H1 (cell line): ENCODE data around the gene KRTAP21-2. TPM values are rescaled to one million over a fixed set of nuclear protein-coding genes. Genes with fewer than 3 reads are reported as not detected.

Source experiments
- CTCF ChIA-PET: fragments of 300-600 bp; sonication (Branson Sonifier 250); formaldehyde crosslinking; loops from one replicate; lab custom pipeline; 2021; ENCODE audit not compliant: partially characterized antibody; lab: Charles Lee
- POLR2A ChIA-PET: fragments of 300-600 bp; sonication (Branson Sonifier 250); formaldehyde crosslinking; loops from one replicate; lab custom pipeline; 2021; ENCODE audit warnings: inconsistent platforms; ENCODE audit not compliant: partially characterized antibody; lab: Charles Lee
- DNase-seq, 2 experiments: peaks; one replicate each; pipeline versions ENCODE4 v3.0.0 to v3.0.0-alpha.2; 2010 to 2022; ENCODE audit warnings: low spot score in 2 of 2, low read depth in 1 of 2, mixed read lengths in 1 of 2
- FAIRE-seq: peaks from 2 replicates; lab custom pipeline; 2011; peaks lifted over from hg19 to GRCh38; lab: Jason Lieb, UNC
- H2AFZ ChIP-seq: 2 replicates; pipeline ENCODE4 v1.8.1; 2012; ENCODE audit warnings: low read length, inconsistent platforms
- H2AK5ac ChIP-seq: 2 replicates; pipeline ENCODE4 v1.6.1; 2013; ENCODE audit warnings: low read depth, low read length
- H2BK120ac ChIP-seq: replicated peaks from 2 replicates; pipeline ENCODE3; 2013; ENCODE audit warnings: low read depth, low read length, inconsistent platforms
- H2BK12ac ChIP-seq: 2 replicates; pipeline ENCODE4 v1.6.1; 2013; ENCODE audit warnings: low read depth, low read length
- H2BK15ac ChIP-seq: 2 replicates; pipeline ENCODE4 v1.6.1; 2013; ENCODE audit warnings: low read length
- H2BK20ac ChIP-seq: 2 replicates; pipeline ENCODE4 v1.6.1; 2013; ENCODE audit warnings: low read length
- H2BK5ac ChIP-seq: 2 replicates; pipeline ENCODE4 v1.6.1; 2013; ENCODE audit warnings: low read depth, low read length
- H3K14ac ChIP-seq: 2 replicates; pipeline ENCODE4 v1.6.1; 2013; ENCODE audit warnings: inconsistent platforms; ENCODE audit not compliant: insufficient read length
- H3K18ac ChIP-seq: 2 replicates; pipeline ENCODE4 v1.6.1; 2013; ENCODE audit warnings: low read length; ENCODE audit errors: extremely low read depth
- H3K23ac ChIP-seq: 2 replicates; pipeline ENCODE4 v1.6.1; 2013; ENCODE audit warnings: inconsistent platforms; ENCODE audit not compliant: insufficient read length
- H3K23me2 ChIP-seq: 2 replicates; pipeline ENCODE4 v1.6.1; 2013; ENCODE audit warnings: low read depth, low read length
- H3K27ac ChIP-seq: 2 replicates; pipeline ENCODE4 v1.6.1; 2011; ENCODE audit warnings: low read depth, low read length, inconsistent platforms
- H3K27me3 ChIP-seq, 4 experiments: replicated peaks in 1 of 4; 1 replicate in 1 of 4; 2 replicates in 3 of 4; pipeline versions ENCODE4 v1.6.1 to v1.8.1; 2011 to 2013; ENCODE audit warnings: low read length in 3 of 4, mild to moderate bottlenecking in 3 of 4, inconsistent platforms in 2 of 4, mixed read lengths in 2 of 4, moderate library complexity in 1 of 4; ENCODE audit not compliant: control insufficient read depth in 3 of 4, insufficient read depth in 3 of 4; ENCODE audit errors: extremely low read depth in 1 of 4
- H3K36me3 ChIP-seq, 4 experiments: 2 replicates each; pipeline versions ENCODE4 v1.6.1 to v1.8.1; 2011 to 2013; ENCODE audit warnings: mild to moderate bottlenecking in 4 of 4, low read length in 3 of 4, moderate library complexity in 2 of 4, control low read depth in 1 of 4, inconsistent platforms in 1 of 4; ENCODE audit not compliant: insufficient read depth in 4 of 4, control insufficient read depth in 2 of 4
- H3K4ac ChIP-seq: replicated peaks from 2 replicates; pipeline ENCODE3; 2013; ENCODE audit warnings: low read length, low read depth, mixed read lengths, inconsistent platforms; ENCODE audit not compliant: insufficient read length
- H3K4me1 ChIP-seq, 4 experiments: replicated peaks in 1 of 4; 1 replicate in 1 of 4; 2 replicates in 3 of 4; pipeline versions ENCODE4 v1.6.1 to v1.8.1; 2011 to 2013; ENCODE audit warnings: low read length in 3 of 4, inconsistent platforms in 2 of 4, mixed read lengths in 1 of 4; ENCODE audit not compliant: insufficient read depth in 4 of 4, control insufficient read depth in 3 of 4
- H3K4me2 ChIP-seq, 2 experiments: 2 replicates each; pipeline versions ENCODE4 v1.6.1 to v1.8.1; 2011 to 2013; ENCODE audit warnings: low read depth in 2 of 2, low read length in 2 of 2, control low read depth in 1 of 2, inconsistent platforms in 1 of 2, mild to moderate bottlenecking in 1 of 2; ENCODE audit not compliant: insufficient read depth in 1 of 2
- H3K4me3 ChIP-seq, 4 experiments: fragments of 200-600, 300-600 bp in 1 of 4; sonication (generic), shearing (Covaris generic), sonication (Bioruptor Twin) in 1 of 4; 2 replicates each; pipeline versions ENCODE4 v1.5.1 to v1.8.1; 2011 to 2016; ENCODE audit warnings: low read length in 4 of 4, low read depth in 3 of 4, control low read depth in 2 of 4, inconsistent platforms in 2 of 4, mild to moderate bottlenecking in 2 of 4, mixed read lengths in 1 of 4, moderate library complexity in 1 of 4; ENCODE audit not compliant: insufficient read depth in 2 of 4; ENCODE audit errors: extremely low read depth in 1 of 4
- H3K56ac ChIP-seq: replicated peaks from 2 replicates; pipeline ENCODE3; 2013; ENCODE audit warnings: low read depth, mild to moderate bottlenecking, mixed read lengths, low read length, inconsistent platforms; ENCODE audit not compliant: insufficient read length
- H3K79me1 ChIP-seq: 2 replicates; pipeline ENCODE4 v1.6.1; 2013; ENCODE audit warnings: low read depth, low read length, control low read depth
- H3K79me2 ChIP-seq, 2 experiments: 2 replicates each; pipeline versions ENCODE4 v1.6.1 to v1.8.1; 2012 to 2013; ENCODE audit warnings: low read length in 2 of 2, mild to moderate bottlenecking in 2 of 2, inconsistent platforms in 1 of 2; ENCODE audit not compliant: insufficient read depth in 2 of 2, control insufficient read depth in 1 of 2
- H3K9ac ChIP-seq, 4 experiments: replicated peaks in 1 of 4; 1 replicate in 1 of 4; 2 replicates in 3 of 4; pipeline versions ENCODE4 v1.6.1 to v1.8.1; 2011 to 2013; ENCODE audit warnings: low read depth in 3 of 4, low read length in 3 of 4, control low read depth in 2 of 4, mild to moderate bottlenecking in 2 of 4, moderate library complexity in 2 of 4, inconsistent platforms in 1 of 4; ENCODE audit errors: extremely low read depth in 1 of 4
- H3K9me3 ChIP-seq, 2 experiments: 2 replicates each; pipeline versions ENCODE4 v1.6.1 to v1.8.1; 2012 to 2013; ENCODE audit warnings: mild to moderate bottlenecking in 2 of 2, moderate library complexity in 2 of 2, control low read depth in 1 of 2, inconsistent platforms in 1 of 2, low read depth in 1 of 2, low read length in 1 of 2, mixed read lengths in 1 of 2; ENCODE audit not compliant: insufficient read depth in 2 of 2
- H4K20me1 ChIP-seq, 2 experiments: replicated peaks in 1 of 2; 2 replicates each; pipeline versions ENCODE3 to v1.8.1; 2011 to 2013; ENCODE audit warnings: inconsistent platforms in 2 of 2, low read length in 2 of 2, mild to moderate bottlenecking in 1 of 2; ENCODE audit not compliant: insufficient read depth in 2 of 2, control insufficient read depth in 1 of 2
- H4K5ac ChIP-seq: 2 replicates; pipeline ENCODE4 v1.6.1; 2013; ENCODE audit warnings: low read length, low read depth, mixed read lengths, inconsistent platforms; ENCODE audit not compliant: insufficient read length
- H4K8ac ChIP-seq: 2 replicates; pipeline ENCODE4 v1.8.0; 2013; ENCODE audit warnings: mild to moderate bottlenecking, moderate library complexity, low read length, inconsistent platforms; ENCODE audit not compliant: insufficient read depth; ENCODE audit errors: extremely low read depth
- H4K91ac ChIP-seq: replicated peaks from 2 replicates; pipeline ENCODE3; 2013; ENCODE audit warnings: low read length, mixed read lengths, inconsistent platforms; ENCODE audit not compliant: insufficient read length
- ASH2L ChIP-seq: fragments of 200-600, 300-600 bp; sonication (generic); IDR thresholded peaks from one replicate; pipeline ENCODE4 v1.7.1; 2017; ENCODE audit warnings: low read length
- WGBS, 2 experiments: shearing (Covaris generic) in 1 of 2; methylation state at CpG; one replicate each; pipeline versions ENCODE4 v1.1.6 to v1.1.7; 2013 to 2015; ENCODE audit warnings: low lambda C conversion rate in 2 of 2, mixed read lengths in 2 of 2, inconsistent platforms in 1 of 2, low coverage in 1 of 2, missing lambda C conversion rate in 1 of 2; ENCODE audit not compliant: insufficient replicate concordance in 2 of 2, insufficient coverage in 1 of 2, insufficient read length in 1 of 2; ENCODE audit errors: extremely low coverage in 1 of 2, missing lambda C conversion rate in 1 of 2; 5-methylcytosine and 5-hydroxymethylcytosine counted together
- polyA plus RNA-seq, 7 experiments: library from polyadenylated mRNA; depleted of rRNA in 3 of 7; stranded (reverse) in 5 of 7; unstranded in 2 of 7; fragments of >200 nt in 5 of 7; fragments of 200-250 nt in 2 of 7; gene quantifications; 1 replicate in 5 of 7; 2 replicates in 1 of 7; 4 replicates in 1 of 7; pipeline versions ENCODE4 v1.2.1 to v1.2.3, GENCODE V29; 2011 to 2013; ENCODE audit warnings: missing spikeins in 2 of 7, mixed read lengths in 2 of 7
- total RNA-seq: library from RNA; stranded (reverse); fragmentation: NEBNext Ultra II Directional; extraction: Animal tissue kit (Norgen Biotek cat#: 25700); gene quantifications from 2 replicates; pipeline ENCODE4 v1.2.1, GENCODE V29; 2021

The KRTAP21-2 gene
- total and polyA plus RNA-seq, 2 of the 8 experiments (the other 6 are each of a cell fraction or from before 2014, with no cell fraction given) = not detected

DNA sequence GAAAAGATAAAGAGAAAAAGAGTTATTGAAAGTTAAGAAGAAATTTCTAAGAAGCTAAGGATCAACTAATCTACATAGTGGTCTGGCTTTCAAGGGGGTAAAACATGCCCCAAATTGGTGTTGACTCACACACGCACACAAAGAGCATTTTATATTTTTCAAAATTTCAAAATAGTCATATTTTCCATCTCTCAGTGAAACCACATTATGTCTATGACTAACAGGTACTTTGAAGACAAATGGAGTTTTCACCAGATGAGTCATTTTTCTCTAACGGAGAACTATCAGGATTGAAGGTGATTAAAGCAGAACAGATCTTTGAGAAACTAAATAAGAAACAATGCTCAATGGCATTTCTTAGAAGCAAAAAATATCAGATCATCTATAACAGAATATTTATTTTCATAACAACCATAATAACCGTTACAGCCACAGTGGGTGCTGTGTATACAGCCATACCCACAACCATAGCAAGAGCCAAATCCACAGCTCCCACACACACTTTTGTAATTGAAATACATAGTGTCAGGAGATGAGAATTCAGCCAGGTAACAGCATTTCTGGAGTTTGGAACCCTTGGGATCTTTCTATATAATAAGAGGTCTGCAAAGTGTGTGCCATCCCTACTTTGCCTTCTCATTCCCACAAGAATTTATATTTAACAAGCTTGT lies 28.7 kb downstream of the KRTAP21-2 start, which contains the start of gene KRTAP21-3:
Gene KRTAP21-3 (minus strand): TSS at position 539 of the 671 bp plus-strand sequence. CDS start 18 bp downstream, at position 521.
- Histone ChIP-seq H2AFZ (no peak within 1 kb of the TSS), H4K5ac (no peak within 1 kb of the TSS), H3K4me1 (no peaks in the 10 kb centered on the region), H3K4me2 (no peak within 1 kb of the TSS), H3K27ac (no peak within 1 kb of the TSS), H3K36me3 (no peaks in the 10 kb centered on the region), H3K23me2 (no peaks in the 10 kb centered on the region; the same call in 1 of the 2 replicates), H3K27me3 (no peaks in the 10 kb centered on the region), H2BK12ac (no peak within 1 kb of the TSS), H3K4me3 (no peak within 1 kb of the TSS), H3K4ac (no peak within 1 kb of the TSS), H4K91ac (no peak within 1 kb of the TSS), H2BK120ac (no peak within 1 kb of the TSS), H4K20me1 (no peaks in the 10 kb centered on the region), H4K8ac (no peak within 1 kb of the TSS), H3K23ac (no peak within 1 kb of the TSS), H2BK20ac (no peak within 1 kb of the TSS), H3K14ac (no peak within 1 kb of the TSS), H3K79me1 (no peaks in the 10 kb centered on the region), H3K9ac (no peak within 1 kb of the TSS), H2AK5ac (no peak within 1 kb of the TSS), H3K56ac (no peak within 1 kb of the TSS), H2BK5ac (no peak within 1 kb of the TSS), H3K18ac (no peak within 1 kb of the TSS), H3K79me2 (no peaks in the 10 kb centered on the region), H2BK15ac (no peak within 1 kb of the TSS), H3K9me3 (no peaks in the 10 kb centered on the region)
- TF ChIP-seq ASH2L = no peak
- no peak for FAIRE-seq
- DNase-seq = no peak
- ChIA-PET POLR2A (no interaction called here), CTCF (interaction anchor here (0.8 kb wide), 1 partner anchor 255 kb away, joined by 3 read pairs; no protein-coding TSS in a partner anchor)
- 90% methylated on average over 3 of the region's 3 CpGs; no CpG with 5 or more reads in 1 of the 2 experiments for WGBS, 2 experiments
